ENCODE data around the gene PCDHA12.
"Not testable (repeated sequence)": the region's sequence is repeated elsewhere in the genome, so short reads cannot be mapped to it uniquely, and the experiment has no call there.

The PCDHA12 gene

GRCh38 chr5:140857177-140857986 lies 17.7 kb upstream of the PCDHA12 start:
- no peak for DNase-seq

DNA sequence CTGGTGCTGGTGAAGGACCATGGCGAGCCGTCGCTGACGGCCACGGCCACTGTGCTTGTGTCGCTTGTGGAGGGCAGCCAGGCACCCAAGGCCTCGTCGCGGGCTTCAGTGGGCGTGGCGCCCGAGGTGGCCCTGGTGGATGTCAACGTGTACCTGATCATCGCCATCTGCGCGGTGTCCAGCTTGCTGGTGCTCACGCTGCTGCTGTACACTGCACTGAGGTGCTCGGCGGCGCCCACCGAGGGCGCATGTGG lies 17.2 kb upstream of the PCDHA12 start:
- no peak for DNase-seq

DNA sequence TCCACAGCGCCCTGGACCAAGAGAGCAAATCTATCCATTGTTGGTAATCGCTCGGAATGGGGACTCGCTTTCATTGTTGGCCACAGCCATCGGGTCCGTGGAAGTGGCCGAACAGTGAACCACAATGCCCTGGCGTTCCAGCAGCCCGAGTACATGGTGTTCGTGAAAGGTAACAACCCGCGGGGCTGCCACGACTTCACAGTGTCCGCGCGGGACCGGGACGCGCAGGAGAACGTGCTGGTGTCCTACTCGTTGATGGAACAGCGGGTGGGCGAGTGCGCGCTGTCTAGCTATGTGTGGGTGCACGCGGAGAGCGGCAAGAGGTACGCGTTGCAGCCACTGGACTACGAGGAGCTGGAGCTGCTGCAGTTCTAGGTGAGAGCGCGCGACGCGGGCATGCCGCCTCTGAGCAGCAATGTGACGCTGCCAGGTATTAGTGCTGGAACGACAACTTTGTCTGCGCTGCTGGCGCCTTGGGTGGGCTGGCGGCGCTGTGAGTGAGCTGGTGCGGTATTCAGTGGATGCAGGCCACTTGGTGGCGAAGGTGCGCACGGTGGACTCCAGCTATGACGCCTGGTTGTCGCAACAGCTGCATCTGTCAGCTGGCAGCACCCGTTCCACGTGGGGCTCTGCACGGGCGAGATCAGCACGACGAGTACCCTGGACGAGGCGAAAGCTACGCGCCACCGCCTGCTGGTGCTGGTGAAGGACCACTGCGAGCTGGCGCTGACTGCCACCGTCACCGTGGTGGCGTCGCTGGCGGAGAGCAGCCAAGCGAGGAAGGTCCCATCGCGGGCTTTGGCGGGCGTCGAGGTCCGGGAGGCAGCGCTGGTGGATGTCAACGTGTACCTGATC lies 12.4 kb upstream of the PCDHA12 start:
- DNase-seq = no peak

DNA sequence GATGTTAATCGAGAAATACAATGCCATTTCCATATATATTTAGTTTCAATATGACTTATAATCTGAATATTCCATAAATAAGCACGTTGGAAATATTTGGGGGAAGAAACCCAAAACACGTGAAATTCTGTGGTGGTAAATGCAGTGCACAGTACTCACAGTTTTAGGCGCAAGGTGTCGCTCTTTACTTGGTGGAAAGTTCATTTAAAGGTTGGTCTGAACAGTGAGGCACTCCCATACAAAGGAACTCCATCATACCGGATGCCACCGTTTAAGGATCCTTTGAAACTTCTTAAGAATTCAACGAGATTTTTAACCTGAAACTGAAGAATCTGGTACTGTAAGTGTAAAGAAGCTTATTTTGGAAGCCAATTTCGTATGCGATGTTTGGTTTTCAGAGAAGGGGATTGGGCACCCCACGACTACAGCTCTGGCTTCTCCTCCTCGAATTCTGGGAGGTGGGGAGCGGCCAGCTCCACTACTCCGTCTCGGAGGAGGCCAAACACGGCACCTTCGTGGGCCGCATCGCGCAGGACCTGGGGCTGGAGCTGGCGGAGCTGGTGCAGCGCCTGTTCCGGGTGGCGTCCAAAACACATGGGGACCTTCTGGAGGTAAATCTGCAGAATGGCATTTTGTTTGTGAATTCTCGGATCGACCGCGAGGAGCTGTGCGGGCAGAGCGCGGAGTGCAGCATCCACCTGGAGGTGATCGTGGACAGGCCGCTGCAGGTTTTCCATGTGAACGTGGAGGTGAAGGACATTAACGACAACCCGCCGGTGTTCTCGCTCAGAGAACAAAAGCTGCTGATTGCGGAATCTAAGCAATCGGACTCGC lies 6.2 kb upstream of the PCDHA12 start, which contains the start of gene PCDHA11:
Gene PCDHA11 (plus strand): TSS at position 237 of the 834 bp plus-strand sequence. CDS start 147 bp downstream, at position 384.
- no peak for DNase-seq

- DNase-seq = no peak
Measured at GRCh38 chr5:140869555-140869886, 5.6 kb upstream of the PCDHA12 start.

- DNase-seq = no peak
Measured at GRCh38 chr5:140870221-140871201, 4.6 kb upstream of the PCDHA12 start.

GRCh38 chr5:140876541-140877261 lies 1.6 kb downstream of the PCDHA12 start:
- DNase-seq = not testable (repeated sequence)

DNA sequence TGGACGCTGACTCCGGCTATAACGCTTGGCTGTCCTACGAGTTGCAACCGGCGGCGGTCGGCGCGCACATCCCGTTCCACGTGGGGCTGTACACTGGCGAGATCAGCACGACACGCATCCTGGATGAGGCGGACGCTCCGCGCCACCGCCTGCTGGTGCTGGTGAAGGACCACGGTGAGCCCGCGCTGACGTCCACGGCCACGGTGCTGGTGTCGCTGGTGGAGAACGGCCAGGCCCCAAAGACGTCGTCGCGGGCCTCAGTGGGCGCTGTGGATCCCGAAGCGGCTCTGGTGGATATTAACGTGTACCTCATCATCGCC lies 2.1 kb downstream of the PCDHA12 start:
- no peak for DNase-seq

GRCh38 chr5:140881889-140882590 lies 6.9 kb downstream of the PCDHA12 start, which contains the start of gene PCDHA13:
PCDHA13 (plus strand) TSS chr5:140882124; CDS start chr5:140882269, 145 bp downstream.
- no peak for DNase-seq

DNA sequence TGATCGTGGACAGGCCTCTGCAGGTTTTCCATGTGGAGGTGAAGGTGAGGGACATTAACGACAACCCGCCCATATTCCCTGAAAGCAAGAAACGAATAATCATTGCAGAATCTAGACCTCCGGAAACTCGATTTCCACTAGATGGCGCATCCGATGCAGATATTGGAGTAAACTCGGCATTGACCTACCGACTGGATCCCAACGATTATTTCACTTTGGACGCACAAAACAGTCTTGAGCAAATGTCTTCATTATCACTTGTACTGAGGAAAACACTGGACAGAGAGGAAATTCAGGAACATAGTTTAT lies 7.4 kb downstream of the PCDHA12 start:
- DNase-seq = no peak

DNA sequence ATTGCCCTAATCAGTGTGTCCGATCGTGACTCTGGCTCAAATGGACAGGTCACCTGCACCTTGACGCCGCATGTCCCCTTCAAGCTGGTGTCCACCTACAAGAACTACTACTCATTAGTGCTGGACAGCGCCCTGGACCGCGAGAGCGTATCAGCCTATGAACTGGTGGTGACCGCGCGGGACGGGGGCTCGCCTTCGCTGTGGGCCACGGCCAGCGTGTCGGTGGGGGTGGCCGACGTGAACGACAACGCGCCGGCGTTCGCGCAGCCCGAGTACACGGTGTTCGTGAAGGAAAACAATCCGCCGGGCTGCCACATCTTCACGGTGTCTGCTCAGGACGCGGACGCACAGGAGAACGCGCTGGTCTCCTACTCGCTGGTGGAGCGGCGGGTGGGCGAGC lies 8.3 kb downstream of the PCDHA12 start:
- DNase-seq = no peak

GRCh38 chr5:140883927-140884697 lies 9.0 kb downstream of the PCDHA12 start:
- DNase-seq = no peak

DNA sequence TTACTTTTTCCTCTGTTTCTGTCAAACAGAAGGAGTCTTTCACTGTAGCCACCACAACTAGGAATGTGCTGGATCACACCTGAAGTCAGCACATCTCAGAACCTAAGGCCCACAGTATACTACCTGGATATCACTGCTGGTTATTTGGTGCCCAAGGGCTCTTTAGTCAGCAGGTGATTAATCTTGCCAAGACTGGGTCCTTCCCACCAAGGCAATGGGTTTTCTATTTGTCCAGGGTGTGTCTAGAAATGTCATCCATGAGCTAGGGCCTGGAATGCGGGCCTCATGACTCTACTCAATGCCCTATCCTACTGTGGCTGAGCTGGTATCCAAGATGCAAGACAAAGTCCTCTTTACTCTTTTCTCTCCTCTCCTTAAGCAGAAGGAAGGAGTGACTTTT lies 41.2 kb downstream of the PCDHA12 start:
- DNase-seq = no peak

DNA sequence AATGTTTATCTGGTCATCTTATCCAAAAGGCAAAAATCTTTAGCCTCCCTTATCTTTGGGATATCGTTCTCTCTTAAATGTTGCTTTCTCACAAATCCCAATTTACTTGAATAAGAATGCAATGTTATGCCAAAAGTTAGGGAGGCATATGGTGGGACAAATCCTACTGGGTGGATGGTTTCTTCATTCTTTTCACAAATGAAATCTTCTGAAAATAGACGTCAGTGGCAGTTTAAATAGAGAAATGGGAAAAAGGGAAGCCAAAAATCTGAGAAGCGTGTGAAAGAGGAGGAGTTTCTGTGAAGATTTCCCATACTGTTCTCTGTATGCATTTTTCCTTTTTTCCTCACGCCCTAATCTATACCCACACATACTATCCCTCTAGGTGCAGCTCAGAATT lies 48.5 kb downstream of the PCDHA12 start:
- DNase-seq = no peak

DNA sequence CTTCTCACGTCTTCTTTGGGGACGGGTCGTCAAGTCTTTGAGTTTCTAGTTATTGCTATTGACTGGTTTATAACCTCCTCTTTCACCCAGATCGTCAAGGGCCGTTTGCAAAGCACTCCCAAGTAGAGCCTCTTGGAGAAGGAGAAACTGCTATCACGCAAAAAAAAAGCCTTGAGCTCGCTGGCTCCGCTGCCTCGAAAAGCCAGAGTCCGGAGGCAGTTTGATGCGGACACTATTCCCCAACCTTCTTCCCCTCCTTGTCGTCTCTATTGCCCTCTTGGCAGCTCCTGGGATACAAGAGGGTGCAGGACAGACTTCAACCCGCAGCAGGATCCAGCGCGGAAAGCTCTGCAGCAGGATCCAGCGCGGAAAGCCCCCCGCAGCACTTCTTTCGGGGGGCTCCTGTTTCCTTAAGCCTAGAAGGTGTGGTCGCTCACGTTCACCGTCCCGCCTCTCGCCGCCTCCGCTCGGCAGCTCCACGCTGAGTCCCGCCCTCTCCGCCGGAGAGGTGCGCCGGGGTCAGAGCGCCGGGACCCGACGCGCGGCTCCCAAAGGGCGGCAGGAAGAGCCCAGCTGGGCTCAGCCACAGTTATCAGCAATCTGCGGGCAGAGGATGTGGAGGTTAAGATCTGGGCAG lies 50.8 kb downstream of the PCDHA12 start, which contains the start of gene PCDHAC1:
Gene PCDHAC1 (plus strand): TSS at position 494 of the 637 bp plus-strand sequence. CDS start 594 bp downstream, outside the sequence.
- DNase-seq = peak; percentile 58

- DNase-seq = peak; percentile 79
Measured at GRCh38 chr5:140926443-140927227, 51.5 kb downstream of the PCDHA12 start.

- no peak for DNase-seq
Measured at GRCh38 chr5:140927228-140927573, 52.1 kb downstream of the PCDHA12 start.
